Loucy (cell line): ENCODE data around the gene ZNF644.

ENCODE experiments used
- H2AFZ ChIP-seq: fragments of 200-600 bp; sonication (generic); 2 replicates; pipeline ENCODE4 v1.6.0; 2016; ENCODE audit warnings: antibody characterized with exemption, mild to moderate bottlenecking, low read length, moderate library complexity
- H3F3A ChIP-seq: fragments of 200-600 bp; 2 replicates; pipeline ENCODE4 v1.6.0; 2016; ENCODE audit warnings: antibody characterized with exemption, low read depth, mild to moderate bottlenecking
- H3K27me3 ChIP-seq: fragments of 200-600 bp; sonication (generic); 2 replicates; pipeline ENCODE4 v1.6.1; 2014; ENCODE audit warnings: low read length, mild to moderate bottlenecking; ENCODE audit not compliant: insufficient read depth, poor library complexity, severe bottlenecking
- H3K36me3 ChIP-seq: fragments of 200-600 bp; sonication (generic); 2 replicates; pipeline ENCODE4 v1.6.1; 2016; ENCODE audit warnings: low read length; ENCODE audit not compliant: insufficient read depth
- H3K4me1 ChIP-seq: fragments of 200-600 bp; sonication (generic); 2 replicates; pipeline ENCODE4 v1.5.1; 2014; ENCODE audit warnings: low read length, mild to moderate bottlenecking; ENCODE audit not compliant: insufficient read depth, poor library complexity, severe bottlenecking
- H3K4me2 ChIP-seq: fragments of 200-600 bp; sonication (generic); 2 replicates; pipeline ENCODE4 v1.6.0; 2014; ENCODE audit warnings: antibody characterized with exemption, low read length, low read depth, mild to moderate bottlenecking; ENCODE audit not compliant: poor library complexity, severe bottlenecking
- H3K4me3 ChIP-seq: fragments of 200-600 bp; sonication (generic); 2 replicates; pipeline ENCODE4 v1.5.1; 2014; ENCODE audit warnings: low read length, mild to moderate bottlenecking, mixed read lengths; ENCODE audit not compliant: poor library complexity, severe bottlenecking
- H3K79me2 ChIP-seq: fragments of 200-600 bp; sonication (generic); 2 replicates; pipeline ENCODE4 v1.6.1; 2014; ENCODE audit warnings: low read length; ENCODE audit not compliant: insufficient read depth
- H3K9ac ChIP-seq: fragments of 200-600 bp; sonication (generic); 2 replicates; pipeline ENCODE4 v1.6.0; 2014; ENCODE audit warnings: mild to moderate bottlenecking, low read depth, low read length, moderate library complexity; ENCODE audit not compliant: poor library complexity, severe bottlenecking
- H3K9me2 ChIP-seq: fragments of 200-600 bp; sonication (generic); replicated peaks from 2 replicates; pipeline ENCODE4 v1.6.1; 2016; ENCODE audit warnings: low read depth, low read length, mixed read lengths
- H3K9me3 ChIP-seq: fragments of 200-600 bp; sonication (generic); 2 replicates; pipeline ENCODE4 v1.6.1; 2014; ENCODE audit warnings: mild to moderate bottlenecking, antibody characterized with exemption, low read length, low read depth; ENCODE audit not compliant: insufficient read depth
- H4K20me1 ChIP-seq: fragments of 200-600 bp; sonication (generic); 2 replicates; pipeline ENCODE4 v1.6.0; 2014; ENCODE audit warnings: antibody characterized with exemption, low read length, mild to moderate bottlenecking; ENCODE audit not compliant: insufficient read depth, poor library complexity, severe bottlenecking
- CTCF ChIP-seq: fragments of 200-600 bp; sonication (generic); conservative IDR thresholded peaks from 2 replicates; pipeline ENCODE4 v1.5.1; 2014; ENCODE audit warnings: mild to moderate bottlenecking, antibody characterized with exemption, low read length
- EZH2phosphoT487 ChIP-seq: fragments of 200-600 bp; IDR thresholded peaks from 2 replicates; pipeline ENCODE4 v1.6.1; 2018; ENCODE audit warnings: antibody characterized with exemption, mild to moderate bottlenecking, moderate library complexity, borderline replicate concordance

The ZNF644 gene

GRCh38 chr1:90977522-90977921 is 44.3 kb downstream of the ZNF644 start:
- H3K4me1 ChIP-seq = peaks cover 13% of the 10 kb centered on the region
- no peak overlapping the region for H3K4me3 ChIP-seq
- no peak overlapping the region for H2AFZ ChIP-seq
- H3F3A ChIP-seq = no peaks in the 10 kb centered on the region
- no peak overlapping the region for H3K9ac ChIP-seq
- H3K4me2 ChIP-seq = no peak overlapping the region
- no peaks in the 10 kb centered on the region for H3K9me2 ChIP-seq
- peaks cover 84% of the 10 kb centered on the region for H4K20me1 ChIP-seq
- peaks cover 84% of the 10 kb centered on the region for H3K79me2 ChIP-seq
- H3K9me3 ChIP-seq = no peaks in the 10 kb centered on the region
- TF ChIP-seq EZH2phosphoT487 (no peak), CTCF (no peak)
- no peaks in the 10 kb centered on the region for H3K27me3 ChIP-seq
- H3K36me3 ChIP-seq = peaks cover 50% of the 10 kb centered on the region

- no peaks in the 10 kb centered on the region for H3F3A ChIP-seq
- H2AFZ ChIP-seq = no peak overlapping the region
- H3K4me2 ChIP-seq = peak overlapping the region; percentile 4
- peaks cover 89% of the 10 kb centered on the region for H3K79me2 ChIP-seq
- no peaks in the 10 kb centered on the region for H3K9me2 ChIP-seq
- no peak overlapping the region for H3K4me3 ChIP-seq
- no peak overlapping the region for H3K9ac ChIP-seq
- H3K27me3 ChIP-seq = no peaks in the 10 kb centered on the region
- peaks cover 43% of the 10 kb centered on the region for H3K36me3 ChIP-seq
- H3K9me3 ChIP-seq = no peaks in the 10 kb centered on the region
- TF ChIP-seq CTCF (no peak), EZH2phosphoT487 (no peak)
- peaks cover 13% of the 10 kb centered on the region for H3K4me1 ChIP-seq
- H4K20me1 ChIP-seq = peaks cover 81% of the 10 kb centered on the region
These were observed 47.7 kb downstream of the ZNF644 start for GRCh38 chr1:90973897-90974798.

- Histone ChIP-seq H3K9ac (no peak overlapping the region), H2AFZ (no peak overlapping the region), H4K20me1 (peaks cover 74% of the 10 kb centered on the region), H3K79me2 (peaks cover 89% of the 10 kb centered on the region), H3F3A (no peaks in the 10 kb centered on the region), H3K4me1 (peaks cover 7% of the 10 kb centered on the region), H3K9me3 (no peaks in the 10 kb centered on the region), H3K4me2 (no peak overlapping the region), H3K27me3 (no peaks in the 10 kb centered on the region), H3K36me3 (peaks cover 31% of the 10 kb centered on the region), H3K4me3 (no peak overlapping the region), H3K9me2 (no peaks in the 10 kb centered on the region)
- TF ChIP-seq EZH2phosphoT487 = no peak
- no peak for TF ChIP-seq CTCF
These were observed 51.6 kb downstream of the ZNF644 start for GRCh38 chr1:90970208-90970607.
